HG03558 (cell line): ENCODE results near the gene POMP.
"Not testable (repeated sequence)": the region's sequence is repeated elsewhere in the genome, so short reads cannot be mapped to it uniquely, and the experiment has no call there.

Experiments
- ATAC-seq: cut with Tn5 transposase; IDR thresholded peaks from one replicate; pipeline ENCODE4 v1.9.1; 2021; ENCODE audit warnings: moderate number of reproducible peaks; ENCODE audit not compliant: unreplicated experiment; ENCODE audit errors: extremely low read depth

The POMP gene

GRCh38 chr13:28636677-28637317, 22.1 kb upstream of the POMP start:
- ATAC-seq, result no peak

- no peak for ATAC-seq
Observed at GRCh38 chr13:28637714-28638355, 21.1 kb upstream of the POMP start.

DNA sequence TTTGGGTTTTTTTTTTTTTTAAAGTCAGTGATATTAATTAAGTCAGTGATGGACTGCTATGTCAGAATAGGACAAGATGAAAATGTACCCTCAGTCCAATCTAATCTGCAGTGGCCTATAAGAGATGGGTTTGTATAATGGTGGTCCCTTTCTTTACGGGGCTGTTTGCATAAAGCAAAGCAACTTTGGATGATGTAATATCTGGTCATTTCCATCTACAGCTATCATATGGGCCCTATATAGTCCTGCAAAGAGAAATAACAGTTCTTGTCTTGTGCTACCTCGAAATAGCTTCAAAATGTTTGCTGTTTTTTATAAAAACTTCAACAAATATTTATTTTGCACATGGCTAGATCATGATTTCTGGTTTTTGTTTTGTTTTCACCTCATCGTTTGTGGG, 20.2 kb upstream of the POMP start:
- ATAC-seq, result no peak

- peak; percentile 3 for ATAC-seq
Observed at GRCh38 chr13:28640861-28641599, 17.9 kb upstream of the POMP start.

DNA sequence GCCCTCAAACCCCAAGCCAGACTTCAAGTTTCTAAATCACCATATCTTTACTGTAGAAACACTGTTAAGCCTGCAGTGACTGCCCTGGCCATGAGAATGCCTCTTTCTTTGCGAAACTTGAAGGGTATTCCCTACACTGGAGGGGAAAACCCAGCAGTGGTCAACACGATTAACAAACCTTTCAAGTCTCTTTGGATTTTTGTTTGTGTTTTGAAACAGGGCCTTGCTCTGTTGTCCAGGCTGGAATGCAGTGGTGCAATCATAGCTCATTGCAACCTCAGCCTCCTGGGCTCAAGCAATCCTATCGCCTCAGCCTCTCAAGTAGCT, 17.4 kb upstream of the POMP start:
- peak; percentile 72 for ATAC-seq

DNA sequence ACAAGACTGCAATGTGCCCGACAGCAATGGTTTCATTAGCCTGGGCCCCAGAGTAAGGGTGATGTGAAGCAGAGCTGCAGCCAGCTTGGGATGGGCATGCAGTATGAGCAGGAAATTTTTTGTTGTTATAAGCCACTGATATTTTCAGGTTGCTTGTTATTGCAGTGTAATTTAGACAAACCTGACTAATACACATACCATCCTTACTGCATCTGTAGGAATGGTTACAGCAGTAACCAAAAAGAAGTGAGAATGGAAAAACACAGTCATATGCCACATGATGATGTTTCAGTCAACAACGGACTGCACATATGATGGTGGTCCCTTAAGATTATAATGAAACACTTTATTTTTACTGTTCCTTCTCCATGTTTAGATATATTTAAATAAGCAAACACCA, 8.6 kb upstream of the POMP start:
- peak; percentile 49 for ATAC-seq

DNA sequence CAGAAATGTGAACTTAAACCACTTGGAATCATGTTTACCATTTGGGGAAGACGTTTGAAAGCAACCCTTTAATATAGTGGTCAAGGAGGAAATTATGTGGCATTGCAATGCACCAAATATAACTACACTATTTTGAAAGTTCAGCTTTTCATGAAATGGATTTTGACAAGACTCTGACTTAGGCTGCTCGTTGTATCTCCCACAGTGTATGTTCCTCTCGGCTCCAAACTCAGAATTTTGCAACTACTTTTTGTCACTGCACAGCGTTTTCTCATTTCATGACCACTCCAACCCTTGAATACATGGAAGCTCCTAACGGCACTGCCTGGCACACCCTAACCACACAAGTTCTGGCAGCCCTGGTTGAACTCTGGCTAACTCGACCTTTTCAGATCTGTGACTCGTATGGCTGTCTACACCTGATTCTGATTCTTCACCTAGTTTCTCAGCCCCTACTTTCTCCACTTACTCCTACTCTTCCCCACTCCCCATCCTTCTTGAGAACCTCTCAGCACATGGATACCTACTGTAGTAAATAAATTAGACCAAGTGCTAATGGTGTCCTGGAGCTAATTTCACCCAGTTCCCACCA, 7.0 kb upstream of the POMP start:
- ATAC-seq, result no peak

DNA sequence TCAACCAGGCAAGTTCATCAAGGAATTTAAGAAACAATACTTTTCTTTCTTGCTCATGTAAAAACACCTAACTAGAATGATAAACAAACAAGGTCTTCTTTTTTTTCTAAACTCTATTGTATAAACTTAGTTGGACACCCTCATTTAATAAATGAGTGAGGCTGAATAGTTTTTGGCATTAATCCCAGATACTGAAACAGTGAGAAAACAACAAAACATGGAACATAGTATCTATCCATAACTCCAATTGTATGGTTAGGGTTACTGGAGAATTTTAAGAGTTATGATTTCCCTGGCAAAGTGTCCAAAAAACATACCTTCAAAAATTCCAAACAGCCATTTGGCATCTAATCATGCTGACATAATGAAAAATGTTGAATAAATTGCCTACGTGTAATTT, 5.8 kb upstream of the POMP start:
- no peak for ATAC-seq

DNA sequence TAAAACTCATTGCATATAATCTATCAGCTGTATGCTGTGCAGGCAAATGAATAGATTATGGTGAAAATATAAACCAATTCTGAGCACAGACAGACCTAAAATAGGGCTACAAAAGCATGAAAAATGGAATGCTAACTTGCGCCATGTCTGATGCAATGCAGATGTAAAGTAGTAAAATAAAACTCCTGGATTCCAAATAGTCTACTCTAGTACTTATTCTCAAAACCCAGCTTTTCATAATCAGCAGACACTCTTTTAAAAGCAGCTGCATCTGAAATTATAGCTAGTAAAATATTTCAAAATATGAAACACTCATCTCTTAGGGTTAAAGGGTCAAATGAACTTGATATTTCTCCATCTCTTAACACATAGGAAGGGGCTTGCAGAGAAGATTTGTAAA, 4.7 kb upstream of the POMP start:
- no peak for ATAC-seq

GRCh38 chr13:28655561-28655960, 3.4 kb upstream of the POMP start:
- no peak for ATAC-seq

DNA sequence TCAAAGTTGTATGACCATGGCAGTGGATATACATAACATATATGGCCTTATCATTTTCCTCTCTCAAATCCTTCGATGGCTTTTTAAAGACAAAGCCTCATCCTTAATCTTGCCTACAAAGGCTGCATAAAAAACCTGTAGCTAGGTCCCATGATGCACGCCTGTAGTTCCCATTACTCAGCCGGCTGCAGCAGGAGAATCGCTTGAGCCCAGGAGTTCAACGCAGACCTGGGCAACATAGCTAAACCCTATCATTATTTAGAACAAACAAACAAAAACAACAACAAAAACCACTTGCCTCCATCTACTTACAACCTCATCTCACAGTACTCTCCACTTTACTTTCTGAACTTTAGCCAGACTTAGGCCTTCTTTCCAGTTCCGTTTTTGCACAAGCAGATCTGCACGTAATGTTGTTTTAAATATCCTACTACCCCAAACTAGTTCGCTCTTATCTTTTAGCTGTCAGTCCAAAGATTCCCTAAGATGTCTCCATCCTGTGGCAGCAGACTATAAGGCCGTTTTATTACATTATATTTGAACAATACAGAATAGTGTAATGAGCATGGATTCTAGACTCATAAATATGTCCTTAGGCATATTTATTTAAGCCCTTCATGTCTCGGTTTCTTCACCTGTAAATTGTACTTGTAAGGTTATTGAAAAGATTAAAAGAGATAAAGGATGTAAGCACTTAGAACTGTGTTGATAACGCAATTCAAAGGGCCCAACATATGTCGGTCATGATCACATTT, 969 bp upstream of the POMP start:
- ATAC-seq, result no peak

DNA sequence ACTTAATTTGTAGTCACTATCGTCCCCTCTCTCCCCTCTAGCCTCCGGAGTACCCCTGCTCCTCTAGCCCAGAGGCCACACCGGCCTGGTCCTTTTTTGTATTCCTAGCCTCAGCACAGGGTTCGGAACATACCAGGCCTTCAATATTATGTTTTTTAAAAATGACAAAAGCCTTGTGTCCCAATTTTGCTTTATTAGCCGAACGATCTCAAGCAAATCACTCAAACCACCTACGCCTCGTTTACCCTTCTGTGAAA, 463 bp upstream of the POMP start:
- ATAC-seq, result no peak

GRCh38 chr13:28659621-28659970, 666 bp downstream of the POMP start:
- peak; percentile 14 for ATAC-seq

DNA sequence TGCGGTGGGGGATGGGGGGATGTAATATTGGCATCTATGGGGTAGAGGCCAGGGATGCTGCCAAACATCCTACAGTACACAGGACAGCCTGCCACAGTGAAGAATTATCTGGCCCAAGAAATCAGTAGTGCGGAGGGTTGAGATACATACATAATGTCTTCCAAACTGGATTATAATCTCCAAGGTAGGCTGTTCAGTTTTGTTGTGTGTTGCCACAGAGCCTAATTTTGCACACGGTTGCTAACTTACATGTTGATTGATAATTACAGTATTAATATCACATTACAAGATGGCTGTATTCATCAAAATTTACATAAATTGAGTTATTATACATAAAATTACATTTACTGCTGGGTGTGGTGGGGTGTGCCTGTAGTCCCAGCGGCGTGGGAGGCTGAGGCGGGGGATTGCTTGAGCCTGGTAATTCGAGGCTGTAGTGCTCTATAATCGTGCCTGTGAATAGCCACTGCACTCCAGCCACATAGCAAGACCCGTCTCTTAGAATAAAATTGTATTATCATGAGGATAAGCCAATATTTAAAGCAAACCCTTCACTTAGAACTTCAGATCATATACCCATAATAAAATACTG, 8.1 kb downstream of the POMP start:
- no peak for ATAC-seq

GRCh38 chr13:28671126-28671792, 12.3 kb downstream of the POMP start:
- ATAC-seq, result no peak

DNA sequence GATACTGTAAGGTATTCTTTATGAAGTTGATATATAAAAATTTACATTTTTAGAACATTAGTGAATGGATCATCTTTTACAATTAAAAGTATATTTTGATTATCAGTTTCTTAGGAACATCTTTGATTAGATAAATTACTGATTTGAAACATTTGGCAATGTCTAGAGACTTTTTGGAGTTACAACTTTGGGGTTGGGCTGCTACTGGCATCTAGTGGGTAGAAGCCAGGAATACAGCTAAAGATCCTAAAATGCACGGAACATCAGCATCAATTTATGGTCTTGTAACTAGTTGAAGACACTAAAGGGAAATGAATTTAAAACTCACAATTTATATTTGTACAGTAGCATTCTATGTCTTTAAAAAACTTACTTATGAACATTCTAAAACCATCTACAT, 19.9 kb downstream of the POMP start:
- no peak for ATAC-seq

DNA sequence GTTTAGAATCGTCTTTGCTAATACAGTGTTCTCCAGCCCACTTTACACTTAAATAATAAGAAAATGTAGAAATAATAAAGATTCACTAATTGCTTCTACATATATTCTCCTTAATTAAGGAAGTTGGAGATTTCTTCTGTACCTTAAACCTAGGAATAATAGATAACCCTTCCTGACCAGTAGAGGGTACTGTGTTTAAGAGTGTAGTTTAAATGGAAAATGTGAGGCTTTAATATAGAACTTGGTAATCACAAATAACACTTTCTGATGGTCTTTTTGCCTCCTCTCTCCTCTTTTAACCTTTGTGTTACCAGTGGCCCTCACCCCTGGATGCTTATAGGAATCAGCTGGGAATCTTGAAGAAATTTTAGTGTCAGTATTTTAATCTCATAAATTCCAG, 20.7 kb downstream of the POMP start:
- ATAC-seq, result no peak

- ATAC-seq, result no peak
Observed at GRCh38 chr13:28680541-28680940, 21.6 kb downstream of the POMP start.

- ATAC-seq, result not testable (repeated sequence)
Observed at GRCh38 chr13:28683169-28683568, 24.2 kb downstream of the POMP start.

DNA sequence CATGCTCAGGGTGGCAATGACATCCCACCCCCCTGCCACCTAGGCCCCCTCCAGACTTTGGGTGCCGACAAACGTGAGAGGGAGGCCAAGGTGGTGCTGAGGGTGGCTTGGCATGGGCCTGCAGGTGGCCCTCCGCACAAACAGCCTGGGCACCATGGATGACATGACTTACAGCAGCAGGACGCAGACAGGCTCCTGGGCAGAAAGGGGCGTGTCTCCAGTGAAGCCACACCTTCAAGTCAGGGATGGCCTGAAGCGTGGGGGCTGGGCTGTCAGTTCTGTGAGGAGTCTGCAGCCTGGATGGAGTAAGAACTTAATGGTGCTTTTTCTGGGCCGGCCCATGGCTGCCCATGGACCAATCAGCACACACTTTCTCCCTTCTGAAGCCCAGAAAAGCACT, 25.3 kb downstream of the POMP start:
- no peak for ATAC-seq
